Fibroblast of lung (primary cell): ENCODE measurements around the gene COPE. TPM values are rescaled to one million over a fixed set of nuclear protein-coding genes. Genes with fewer than 3 reads are reported as not detected.

Experiments used
- DNase-seq, 2 donors: peaks; one replicate each; pipeline versions ENCODE4 v3.0.0 to v3.0.0-alpha.2; 2010; ENCODE audit warnings: low read depth in 2 of 2
- H2AFZ ChIP-seq: 2 replicates; pipeline ENCODE4 v1.5.1; 2012; ENCODE audit warnings: low read length, control low read depth, inconsistent platforms
- H3K27ac ChIP-seq: 2 replicates; pipeline ENCODE4 v1.5.1; 2011; ENCODE audit warnings: low read length, control low read depth; ENCODE audit not compliant: insufficient read depth
- H3K27me3 ChIP-seq: 2 replicates; pipeline ENCODE4 v1.5.1; 2011; ENCODE audit warnings: mild to moderate bottlenecking, low read length; ENCODE audit not compliant: control insufficient read depth, insufficient read depth
- H3K36me3 ChIP-seq: 2 replicates; pipeline ENCODE4 v1.5.1; 2011; ENCODE audit warnings: low read length; ENCODE audit not compliant: control insufficient read depth, insufficient read depth
- H3K4me1 ChIP-seq: 2 replicates; pipeline ENCODE4 v1.5.1; 2011; ENCODE audit warnings: low read length; ENCODE audit not compliant: control insufficient read depth, insufficient read depth; ENCODE audit errors: extremely low read depth
- H3K4me2 ChIP-seq: 2 replicates; pipeline ENCODE4 v1.5.1; 2011; ENCODE audit warnings: low read length, control low read depth; ENCODE audit not compliant: insufficient read depth; ENCODE audit errors: extremely low read depth
- H3K4me3 ChIP-seq, 4 experiments: fragments of 200-600 bp in 1 of 4; sonication (generic) in 1 of 4; replicated peaks in 1 of 4; 2 replicates each; pipeline ENCODE4 v1.5.1; 2011 to 2016; ENCODE audit warnings: low read length in 4 of 4, low read depth in 3 of 4, mild to moderate bottlenecking in 3 of 4, control low read depth in 2 of 4, inconsistent platforms in 1 of 4, mixed read lengths in 1 of 4; ENCODE audit not compliant: insufficient read depth in 1 of 4; ENCODE audit errors: control extremely low read depth in 1 of 4
- H3K79me2 ChIP-seq: 2 replicates; pipeline ENCODE4 v1.5.1; 2012; ENCODE audit warnings: mild to moderate bottlenecking, low read length, inconsistent platforms; ENCODE audit not compliant: control insufficient read depth, insufficient read depth
- H3K9ac ChIP-seq: 2 replicates; pipeline ENCODE4 v1.5.1; 2011; ENCODE audit warnings: mild to moderate bottlenecking, low read length, control low read depth; ENCODE audit not compliant: insufficient read depth
- H3K9me3 ChIP-seq: 2 replicates; pipeline ENCODE4 v1.5.1; 2012; ENCODE audit warnings: low read depth, low read length; ENCODE audit not compliant: control insufficient read depth, insufficient read depth
- H4K20me1 ChIP-seq: 2 replicates; pipeline ENCODE4 v1.5.1; 2011; ENCODE audit warnings: low read length; ENCODE audit not compliant: control insufficient read depth, insufficient read depth; ENCODE audit errors: extremely low read depth
- EZH2 ChIP-seq: IDR thresholded peaks from 2 replicates; pipeline ENCODE4 v1.5.1; 2012; ENCODE audit warnings: low read length, control low read depth, mild to moderate bottlenecking; ENCODE audit errors: missing control alignments
- polyA plus RNA-seq, 2 donors: library from polyadenylated mRNA; depleted of rRNA in 1 of 2; stranded (reverse) in 1 of 2; unstranded in 1 of 2; fragments of >200 nt; gene quantifications; 2 replicates each; pipeline ENCODE4 v1.2.1, GENCODE V29; 2011 to 2012; ENCODE audit warnings: missing spikeins in 1 of 2
- total RNA-seq: library from RNA; depleted of rRNA; stranded (reverse); fragments of >200 nt; gene quantifications from 2 replicates; pipeline ENCODE4 v1.2.1, GENCODE V29; 2014
- TF ChIP-seq, protein P1 (sequence below), 2 donors: IDR thresholded peaks in 1 of 2; conservative IDR thresholded peaks in 1 of 2; 1 replicate in 1 of 2; 2 replicates in 1 of 2; pipeline ENCODE4 v1.5.1; 2011 to 2012; ENCODE audit warnings: low read length in 2 of 2, control low read depth in 1 of 2, inconsistent platforms in 1 of 2, low read depth in 1 of 2, mild to moderate bottlenecking in 1 of 2

COPE gene
- total and polyA plus RNA-seq, 2 donors (not counting 1 experiment from before 2014, with no cell fraction given) = 146 to 182 TPM

- H4K20me1 ChIP-seq = no peaks in the 10 kb centered on the region
- peaks cover 11% of the 10 kb centered on the region for H3K36me3 ChIP-seq
Observed at GRCh38 chr19:18915639-18916038, 3.5 kb downstream of the COPE start.

DNA sequence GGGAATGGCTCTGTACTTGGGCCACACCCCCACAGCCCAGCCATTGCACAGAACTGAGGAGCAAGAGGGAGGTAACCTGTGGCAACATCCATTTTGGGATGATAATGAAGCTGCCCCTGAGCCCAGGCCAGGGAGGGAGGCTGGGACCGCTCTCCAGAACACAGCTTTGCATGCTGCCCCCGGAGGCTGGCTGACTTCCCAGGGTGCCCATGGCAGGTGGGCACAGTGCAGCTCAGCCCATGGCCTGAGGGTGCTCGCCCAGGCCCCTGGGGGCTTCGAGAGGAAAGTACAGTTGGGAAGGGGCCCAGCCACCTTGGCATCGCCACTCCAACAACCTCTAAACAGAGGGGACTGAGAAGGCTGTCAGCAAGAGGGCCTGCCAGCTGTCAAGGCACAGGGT is 5.7 kb downstream of the COPE start:
- no peaks in the 10 kb centered on the region for H4K20me1 ChIP-seq
- H3K4me3 ChIP-seq = no peak overlapping the region

More at GRCh38 chr19:18915639-18916038, 3.5 kb downstream of the COPE start:
- no peaks in the 10 kb centered on the region for H3K27me3 ChIP-seq
- H3K79me2 ChIP-seq = peaks cover 51% of the 10 kb centered on the region
- peak; percentile 21 to 47 for DNase-seq
- peaks cover 4% of the 10 kb centered on the region for H3K4me1 ChIP-seq
- no peak overlapping the region for H3K4me3 ChIP-seq
- H3K4me2 ChIP-seq = no peak overlapping the region
- no peak overlapping the region for H3K9ac ChIP-seq
- no peaks in the 10 kb centered on the region for H3K9me3 ChIP-seq
- no peak overlapping the region for H2AFZ ChIP-seq
- H3K27ac ChIP-seq = peak overlapping the region; percentile 41
- TF ChIP-seq EZH2 = no peak
- TF ChIP-seq, protein P1, sequence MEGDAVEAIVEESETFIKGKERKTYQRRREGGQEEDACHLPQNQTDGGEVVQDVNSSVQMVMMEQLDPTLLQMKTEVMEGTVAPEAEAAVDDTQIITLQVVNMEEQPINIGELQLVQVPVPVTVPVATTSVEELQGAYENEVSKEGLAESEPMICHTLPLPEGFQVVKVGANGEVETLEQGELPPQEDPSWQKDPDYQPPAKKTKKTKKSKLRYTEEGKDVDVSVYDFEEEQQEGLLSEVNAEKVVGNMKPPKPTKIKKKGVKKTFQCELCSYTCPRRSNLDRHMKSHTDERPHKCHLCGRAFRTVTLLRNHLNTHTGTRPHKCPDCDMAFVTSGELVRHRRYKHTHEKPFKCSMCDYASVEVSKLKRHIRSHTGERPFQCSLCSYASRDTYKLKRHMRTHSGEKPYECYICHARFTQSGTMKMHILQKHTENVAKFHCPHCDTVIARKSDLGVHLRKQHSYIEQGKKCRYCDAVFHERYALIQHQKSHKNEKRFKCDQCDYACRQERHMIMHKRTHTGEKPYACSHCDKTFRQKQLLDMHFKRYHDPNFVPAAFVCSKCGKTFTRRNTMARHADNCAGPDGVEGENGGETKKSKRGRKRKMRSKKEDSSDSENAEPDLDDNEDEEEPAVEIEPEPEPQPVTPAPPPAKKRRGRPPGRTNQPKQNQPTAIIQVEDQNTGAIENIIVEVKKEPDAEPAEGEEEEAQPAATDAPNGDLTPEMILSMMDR (conservative IDR thresholded peaks at IDR 0.05 in 1 of 2, IDR thresholded peaks at IDR 0.05 in 1 of 2; ENCODE audit: low read depth in 1 of 2, low read length in 2 of 2) = peak; percentile 17 to 34

GRCh38 chr19:18912933-18913332 is 6.3 kb downstream of the COPE start:
- H3K79me2 ChIP-seq = peaks cover 31% of the 10 kb centered on the region

More for the DNA sequence above, 5.7 kb downstream of the COPE start:
- H3K4me1 ChIP-seq = no peaks in the 10 kb centered on the region
- H3K27ac ChIP-seq = no peak overlapping the region
- H3K79me2 ChIP-seq = peaks cover 35% of the 10 kb centered on the region
- peaks cover 19% of the 10 kb centered on the region for H3K36me3 ChIP-seq
- no peaks in the 10 kb centered on the region for H3K9me3 ChIP-seq
- no peaks in the 10 kb centered on the region for H3K27me3 ChIP-seq
- no peak overlapping the region for H2AFZ ChIP-seq
- H3K9ac ChIP-seq = no peak overlapping the region
- no peak overlapping the region for H3K4me2 ChIP-seq
- no peak for DNase-seq
- TF ChIP-seq, protein P1 (conservative IDR thresholded peaks at IDR 0.05 in 1 of 2, IDR thresholded peaks at IDR 0.05 in 1 of 2; ENCODE audit: low read depth in 1 of 2, low read length in 2 of 2) = no peak
- TF ChIP-seq EZH2 = no peak

More at GRCh38 chr19:18912933-18913332, 6.3 kb downstream of the COPE start:
- Histone ChIP-seq H3K36me3 (peaks cover 19% of the 10 kb centered on the region), H3K4me2 (no peak overlapping the region), H3K27me3 (no peaks in the 10 kb centered on the region), H3K9me3 (no peaks in the 10 kb centered on the region), H3K4me3 (no peak overlapping the region), H3K4me1 (no peaks in the 10 kb centered on the region), H4K20me1 (no peaks in the 10 kb centered on the region), H3K9ac (no peak overlapping the region), H2AFZ (no peak overlapping the region), H3K27ac (no peak overlapping the region)
- DNase-seq = no peak
- TF ChIP-seq, protein P1 (conservative IDR thresholded peaks at IDR 0.05 in 1 of 2, IDR thresholded peaks at IDR 0.05 in 1 of 2; ENCODE audit: low read depth in 1 of 2, low read length in 2 of 2) = no peak
- TF ChIP-seq EZH2 = no peak
